Pancreas (tissue), 10 donors: ENCODE measurements around the gene MAD2L1. TPM values are rescaled to one million over a fixed set of nuclear protein-coding genes. Genes with fewer than 3 reads are reported as not detected.

Source experiments
- ATAC-seq, 4 donors: fragments of 200-7000 bp; cut with Tn5 transposase; one replicate each; pipeline versions ENCODE4 v1.8.0 to v1.9.1; 2020; ENCODE audit warnings: mild to moderate bottlenecking in 4 of 4, moderate library complexity in 4 of 4
- DNase-seq, 6 donors: peaks; one replicate each; pipeline ENCODE4 v3.0.0-alpha.2; 2020
- FAIRE-seq: peaks from 2 replicates; lab custom pipeline; 2012; peaks lifted over from hg19 to GRCh38; lab: Jason Lieb, UNC
- H3K27ac ChIP-seq, 4 donors: fragments of 200-600 bp; sonication (generic); 1 replicate in 3 of 4; 2 replicates in 1 of 4; pipeline versions ENCODE4 v1.5.0 to v1.8.0; 2020
- H3K27me3 ChIP-seq, 4 donors: fragments of 200-600 bp; one replicate each; pipeline ENCODE4 v1.8.0; 2021
- H3K36me3 ChIP-seq, 3 donors: fragments of 200-600 bp; sonication (generic) in 1 of 3; one replicate each; pipeline versions ENCODE4 v1.5.0 to v1.8.0; 2020 to 2021
- H3K4me1 ChIP-seq, 3 donors: fragments of 200-600 bp; one replicate each; pipeline ENCODE4 v1.8.0; 2021
- H3K4me3 ChIP-seq, 4 donors: fragments of 200-600 bp; sonication (generic) in 2 of 4; one replicate each; pipeline versions ENCODE4 v1.5.0 to v1.8.0; 2020 to 2021
- H3K9me3 ChIP-seq, 4 donors: fragments of 200-600 bp; one replicate each; pipeline ENCODE4 v1.8.0; 2021
- CTCF ChIP-seq, 4 donors: fragments of 200-600 bp; sonication (generic) in 3 of 4; IDR thresholded peaks; one replicate each; pipeline versions ENCODE4 v1.5.0 to v1.8.0; 2021; ENCODE audit warnings: antibody characterized with exemption in 4 of 4
- WGBS, 2 donors: extraction: QIAGEN DNeasy Blood & Tissue Kit; methylation state at CpG; one replicate each; pipeline ENCODE4 v1.1.7; 2013; 5-methylcytosine and 5-hydroxymethylcytosine counted together
- intact Hi-C, 3 donors: fragments of 100-400 bp; cut with DNase I; formaldehyde crosslinking; loops; one replicate each; pipeline versions ENCODE4 v1.11.1 to v1.14.2; 2022
- polyA plus RNA-seq, 2 donors: library from polyadenylated mRNA; stranded (reverse); fragments of 200-250 nt; gene quantifications; one replicate each; pipeline ENCODE4 v1.2.3, GENCODE V29; 2013
- total RNA-seq, 6 donors: library from RNA; stranded (reverse); fragmentation: NEBNext Ultra II Directional in 4 of 6; extraction: Animal tissue kit (Norgen Biotek cat#: 25700) in 4 of 6; gene quantifications; one replicate each; pipeline versions ENCODE4 v1.2.1 to v1.2.4, GENCODE V29; 2021 to 2023
- donor health status: healthy with polysubstance abuse.
- donor health status: DM: no; HTN: no; CAD: no; lungs with moderate emphysema.
- donor health status: DM: no; HTN: no; CAD: no.
- donor health status: control.
- donor health status: control.
- donor health status: Bipolar disorder and iron deficiency.
- donor health status: DM: yes; HTN: yes; CAD: no.
- donor health status: DM: no; HTN: no; CAD: no.
- donor health status: DM: no; HTN: no; CAD: no.
- donor health status: DM: yes; HTN: yes; CAD: no.

The MAD2L1 gene
- total and polyA plus RNA-seq, 8 donors, result 0.37 to 1.8 (median 0.73) TPM

GRCh38 chr4:120055162-120055561 lies 11.5 kb downstream of the MAD2L1 start:
- H3K27me3 ChIP-seq, result no peaks in the 10 kb centered on the region
- DNase-seq, result no peak
- intact Hi-C loops, result loop anchor here in 1 of 3 donors (10.0 kb wide), 1 partner anchor 500 kb away; no protein-coding TSS in a partner anchor
- no peak for TF ChIP-seq CTCF (IDR thresholded peaks at IDR 0.05)
- ATAC-seq, result peak; percentile 44 to 79 (median 72)
- H3K36me3 ChIP-seq, result no peaks in the 10 kb centered on the region
- no peaks in the 10 kb centered on the region for H3K9me3 ChIP-seq
- no peak for FAIRE-seq
- H3K27ac ChIP-seq, result no peak overlapping the region
- H3K4me3 ChIP-seq, result no peak overlapping the region
- no peaks in the 10 kb centered on the region for H3K4me1 ChIP-seq
- 3 to 9% methylated on average over 1 of the region's 1 CpG for WGBS, 2 donors

GRCh38 chr4:120053911-120054310 lies 12.7 kb downstream of the MAD2L1 start:
- ATAC-seq (no peak), FAIRE-seq (no peak), DNase-seq (no peak)
- intact Hi-C loops, result loop anchor here in 2 of 3 donors (5.0 to 10.0 kb wide), 2 partner anchors 497 to 499 kb away; no protein-coding TSS in a partner anchor
- 78 to 89% methylated on average over 1 of the region's 1 CpG for WGBS, 2 donors
- no peaks in the 10 kb centered on the region for H3K9me3 ChIP-seq
- H3K4me1 ChIP-seq, result no peaks in the 10 kb centered on the region
- no peak overlapping the region for H3K4me3 ChIP-seq
- no peak overlapping the region for H3K27ac ChIP-seq
- no peaks in the 10 kb centered on the region for H3K27me3 ChIP-seq
- no peak for TF ChIP-seq CTCF (IDR thresholded peaks at IDR 0.05)
- H3K36me3 ChIP-seq, result no peaks in the 10 kb centered on the region

- DNase-seq, result no peak
- Histone ChIP-seq H3K36me3 (no peaks in the 10 kb centered on the region), H3K4me3 (no peak overlapping the region), H3K27me3 (no peaks in the 10 kb centered on the region), H3K4me1 (no peaks in the 10 kb centered on the region), H3K9me3 (no peaks in the 10 kb centered on the region), H3K27ac (no peak overlapping the region)
- no peak for FAIRE-seq
- TF ChIP-seq CTCF (IDR thresholded peaks at IDR 0.05), result no peak
- WGBS, 2 donors, result 79 to 80% methylated on average over 4 of the region's 4 CpGs
- ATAC-seq, result no peak
- intact Hi-C loops, result loop anchor here in 2 of 3 donors (5.0 to 10.0 kb wide), 2 partner anchors 496 to 498 kb away; no protein-coding TSS in a partner anchor
Measured at GRCh38 chr4:120052856-120053255, 13.8 kb downstream of the MAD2L1 start.

GRCh38 chr4:120051253-120051652 lies 15.4 kb downstream of the MAD2L1 start:
- intact Hi-C loops, result loop anchor here in 2 of 3 donors (5.0 to 10.0 kb wide), 2 partner anchors 494 to 496 kb away; no protein-coding TSS in a partner anchor
- Histone ChIP-seq H3K36me3 (no peaks in the 10 kb centered on the region), H3K4me1 (no peaks in the 10 kb centered on the region), H3K27me3 (no peaks in the 10 kb centered on the region), H3K27ac (no peak overlapping the region), H3K9me3 (no peaks in the 10 kb centered on the region), H3K4me3 (no peak overlapping the region)
- no peak for FAIRE-seq
- WGBS, 2 donors, result 51 to 70% methylated on average over 1 of the region's 1 CpG
- no peak for DNase-seq
- no peak for TF ChIP-seq CTCF (IDR thresholded peaks at IDR 0.05)
- ATAC-seq, result no peak
